ENCODE measurements around the gene SLC35B1. TPM values are rescaled to one million over a fixed set of nuclear protein-coding genes. Genes with fewer than 3 reads are reported as not detected.
"Not testable (repeated sequence)": the region's sequence is repeated elsewhere in the genome, so short reads cannot be mapped to it uniquely, and the experiment has no call there.

Gene SLC35B1
- total RNA-seq, 1 experiment from 2014 or later, result 228 TPM

DNA sequence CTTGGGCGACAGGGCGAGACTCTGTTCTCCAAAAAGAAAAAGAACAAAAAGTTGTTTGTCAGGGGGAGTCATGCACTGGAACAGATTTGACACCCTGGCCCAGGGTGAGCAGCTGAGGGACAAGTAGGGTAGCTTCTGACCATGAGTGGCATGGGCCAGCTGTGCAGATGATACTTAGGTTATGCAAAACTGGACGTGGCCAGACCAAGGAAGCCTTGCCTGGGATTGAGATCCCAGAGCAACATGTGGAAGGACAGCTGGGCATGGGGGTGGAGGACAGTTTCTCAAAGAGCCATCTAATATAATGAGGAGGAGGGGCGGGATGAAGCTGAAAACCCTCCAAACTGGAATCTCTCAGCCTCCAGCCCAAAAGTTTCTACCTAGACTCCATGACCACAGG, 19.6 kb upstream of the SLC35B1 start:
- intact Hi-C loops (cut with micrococcal nuclease; ENCODE audit: unreplicated experiment), result no loop called here
- TF ChIP-seq, protein P1, sequence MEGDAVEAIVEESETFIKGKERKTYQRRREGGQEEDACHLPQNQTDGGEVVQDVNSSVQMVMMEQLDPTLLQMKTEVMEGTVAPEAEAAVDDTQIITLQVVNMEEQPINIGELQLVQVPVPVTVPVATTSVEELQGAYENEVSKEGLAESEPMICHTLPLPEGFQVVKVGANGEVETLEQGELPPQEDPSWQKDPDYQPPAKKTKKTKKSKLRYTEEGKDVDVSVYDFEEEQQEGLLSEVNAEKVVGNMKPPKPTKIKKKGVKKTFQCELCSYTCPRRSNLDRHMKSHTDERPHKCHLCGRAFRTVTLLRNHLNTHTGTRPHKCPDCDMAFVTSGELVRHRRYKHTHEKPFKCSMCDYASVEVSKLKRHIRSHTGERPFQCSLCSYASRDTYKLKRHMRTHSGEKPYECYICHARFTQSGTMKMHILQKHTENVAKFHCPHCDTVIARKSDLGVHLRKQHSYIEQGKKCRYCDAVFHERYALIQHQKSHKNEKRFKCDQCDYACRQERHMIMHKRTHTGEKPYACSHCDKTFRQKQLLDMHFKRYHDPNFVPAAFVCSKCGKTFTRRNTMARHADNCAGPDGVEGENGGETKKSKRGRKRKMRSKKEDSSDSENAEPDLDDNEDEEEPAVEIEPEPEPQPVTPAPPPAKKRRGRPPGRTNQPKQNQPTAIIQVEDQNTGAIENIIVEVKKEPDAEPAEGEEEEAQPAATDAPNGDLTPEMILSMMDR (IDR thresholded peaks at IDR 0.05; ENCODE audit: insufficient read depth in 1 of 2, low read depth in 1 of 2, low read length in 1 of 2, severe bottlenecking in 1 of 2, unreplicated experiment in 1 of 2), result no peak
- H3K9me3 Mint-ChIP-seq (ENCODE audit: unreplicated experiment), result no peaks in the 10 kb centered on the region

GRCh38 chr17:49725452-49726130, 17.8 kb upstream of the SLC35B1 start:
- 0 out of 2 replicates have a peak, but pooled peaks cover 4% of the 10 kb centered on the region for H3K9me3 ChIP-seq
- H3K4me1 ChIP-seq, result no peaks in the 10 kb centered on the region
- H3K27me3 ChIP-seq (replicated peaks; ENCODE audit: control insufficient read depth, insufficient read depth, low read length), result no peaks in the 10 kb centered on the region
- peaks cover 10% of the 10 kb centered on the region for H3K36me3 ChIP-seq (ENCODE audit: control insufficient read depth, insufficient read depth, low read length)
- no peak overlapping the region for H3K4me3 ChIP-seq (ENCODE audit: low read depth, low read length)
- no peak overlapping the region for H3K4me3 Mint-ChIP-seq (ENCODE audit: unreplicated experiment)
- no peaks in the 10 kb centered on the region for H3K27me3 Mint-ChIP-seq (ENCODE audit: insufficient read depth, unreplicated experiment)
- no peak for DNase-seq
- ChIA-PET CTCF (no interaction called here), POLR2A (no interaction called here)
- H3K9me3 Mint-ChIP-seq (ENCODE audit: unreplicated experiment), result no peaks in the 10 kb centered on the region
- H3K27ac Mint-ChIP-seq (ENCODE audit: unreplicated experiment), result no peak overlapping the region
- intact Hi-C loops (cut with micrococcal nuclease; ENCODE audit: unreplicated experiment), result no loop called here
- peaks cover 9% of the 10 kb centered on the region for H3K36me3 Mint-ChIP-seq (ENCODE audit: insufficient read depth, unreplicated experiment)
- TF ChIP-seq, protein P1 (IDR thresholded peaks at IDR 0.05; ENCODE audit: insufficient read depth in 1 of 2, low read depth in 1 of 2, low read length in 1 of 2, severe bottlenecking in 1 of 2, unreplicated experiment in 1 of 2), result no peak
- no TSS peak for BruUV-seq (replicated peaks)
- no peaks in the 10 kb centered on the region for H3K4me1 Mint-ChIP-seq (ENCODE audit: low read depth, unreplicated experiment)

More for the DNA sequence above, 19.6 kb upstream of the SLC35B1 start:
- DNase-seq, result no peak
- no peaks in the 10 kb centered on the region for H3K4me1 ChIP-seq
- H3K4me3 ChIP-seq (ENCODE audit: low read depth, low read length), result no peak overlapping the region
- Mint-ChIP-seq H3K27ac (ENCODE audit: unreplicated experiment) (no peak overlapping the region), H3K4me1 (ENCODE audit: low read depth, unreplicated experiment) (no peaks in the 10 kb centered on the region), H3K27me3 (ENCODE audit: insufficient read depth, unreplicated experiment) (no peaks in the 10 kb centered on the region), H3K4me3 (ENCODE audit: unreplicated experiment) (no peak overlapping the region), H3K36me3 (ENCODE audit: insufficient read depth, unreplicated experiment) (peaks cover 9% of the 10 kb centered on the region)
- ChIA-PET POLR2A (interaction anchor here (0.9 kb wide), 1 partner anchor 37 kb away, joined by 5 read pairs; the partner anchor contains the start of gene FAM117A), CTCF (interaction anchor here (1.1 kb wide), 1 partner anchor 19 kb away, joined by 3 read pairs; the partner anchor contains the start of gene SLC35B1)
- no peaks in the 10 kb centered on the region for H3K27me3 ChIP-seq (replicated peaks; ENCODE audit: control insufficient read depth, insufficient read depth, low read length)
- peaks cover 10% of the 10 kb centered on the region for H3K36me3 ChIP-seq (ENCODE audit: control insufficient read depth, insufficient read depth, low read length)
- H3K9me3 ChIP-seq, result 0 out of 2 replicates have a peak, but pooled peaks cover 4% of the 10 kb centered on the region
- BruUV-seq (replicated peaks), result no TSS peak

DNA sequence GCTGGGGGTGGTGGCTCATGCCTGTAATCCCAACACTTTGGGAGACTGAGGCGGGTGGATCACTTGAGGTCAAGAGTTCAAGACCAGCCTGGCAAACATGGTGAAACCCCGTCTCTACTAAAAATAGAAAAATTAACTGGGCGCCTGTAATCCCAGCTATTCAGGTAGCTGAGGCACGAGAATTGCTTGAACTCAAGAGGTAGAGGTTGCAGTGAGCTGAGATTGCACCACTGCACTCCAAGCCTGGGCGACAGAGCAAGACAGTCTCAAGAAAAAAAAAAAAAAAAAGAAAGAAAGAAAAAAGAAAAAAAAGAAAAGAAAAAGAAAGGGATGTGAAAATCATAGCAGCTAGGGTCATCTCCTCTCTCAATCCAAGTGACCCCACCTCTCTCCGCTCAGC, 16.8 kb upstream of the SLC35B1 start:
- H3K27me3 ChIP-seq (replicated peaks; ENCODE audit: control insufficient read depth, insufficient read depth, low read length); H3K4me1 Mint-ChIP-seq (ENCODE audit: low read depth, unreplicated experiment); intact Hi-C loops (cut with micrococcal nuclease; ENCODE audit: unreplicated experiment); H3K27ac Mint-ChIP-seq (ENCODE audit: unreplicated experiment); BruUV-seq (replicated peaks); H3K9me3 ChIP-seq; H3K4me3 ChIP-seq (ENCODE audit: low read depth, low read length); H3K9me3 Mint-ChIP-seq (ENCODE audit: unreplicated experiment); H3K4me3 Mint-ChIP-seq (ENCODE audit: unreplicated experiment); H3K27me3 Mint-ChIP-seq (ENCODE audit: insufficient read depth, unreplicated experiment); H3K4me1 ChIP-seq; DNase-seq; H3K36me3 ChIP-seq (ENCODE audit: control insufficient read depth, insufficient read depth, low read length): not testable (repeated sequence)
- H3K36me3 Mint-ChIP-seq (ENCODE audit: insufficient read depth, unreplicated experiment), result peaks cover 15% of the 10 kb centered on the region
- ChIA-PET CTCF (interaction anchor here (1.0 kb wide), 1 partner anchor 17 kb away, joined by 4 read pairs; the partner anchor contains the start of gene SLC35B1), POLR2A (interaction anchor here (0.8 kb wide), 1 partner anchor 40 kb away, joined by 4 read pairs; no protein-coding TSS in a partner anchor)

All from Caco-2 (cell line).